ENCODE data around the gene RBMS3.

Gene RBMS3

DNA sequence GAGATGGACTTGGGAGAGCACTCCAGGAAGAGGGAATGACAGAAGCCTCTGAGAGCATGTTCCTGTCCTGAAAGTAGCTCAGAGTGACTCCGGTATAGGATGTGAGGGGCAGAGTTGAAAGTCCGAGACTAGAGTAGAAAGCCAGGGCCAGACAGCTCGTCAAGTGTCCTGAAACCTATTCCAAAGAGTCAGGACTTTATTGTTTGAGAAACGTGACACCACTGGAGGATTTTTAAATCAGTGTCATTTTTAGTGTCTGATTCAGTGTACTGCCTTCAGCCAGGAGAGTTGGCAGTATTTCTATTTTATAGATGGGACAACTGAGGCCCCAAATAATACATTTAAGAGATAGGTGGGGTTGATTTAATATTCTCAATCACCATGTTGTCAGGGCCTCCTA is 1.6 kb upstream of the RBMS3 start:
- FAIRE-seq, result no peak

DNA sequence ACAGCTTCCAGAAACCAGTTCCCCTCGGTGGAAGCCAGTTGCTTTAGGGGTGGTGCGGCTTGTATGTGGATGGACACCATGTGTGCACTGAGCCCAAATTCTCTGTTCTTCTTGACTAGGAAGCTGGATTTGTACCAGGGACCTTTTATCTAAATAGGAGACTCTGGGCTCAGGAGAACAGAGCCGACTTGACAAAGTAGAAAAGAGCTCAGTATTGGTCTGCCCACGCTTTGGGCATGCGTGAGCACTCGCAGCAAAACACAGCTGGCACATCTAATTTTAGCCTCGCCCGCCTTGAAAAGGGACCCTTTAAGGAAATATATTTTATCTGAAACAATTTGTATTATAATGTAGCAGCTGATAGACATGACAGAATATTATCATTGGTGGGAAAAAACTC is 1.1 kb upstream of the RBMS3 start:
- FAIRE-seq, result no peak

DNA sequence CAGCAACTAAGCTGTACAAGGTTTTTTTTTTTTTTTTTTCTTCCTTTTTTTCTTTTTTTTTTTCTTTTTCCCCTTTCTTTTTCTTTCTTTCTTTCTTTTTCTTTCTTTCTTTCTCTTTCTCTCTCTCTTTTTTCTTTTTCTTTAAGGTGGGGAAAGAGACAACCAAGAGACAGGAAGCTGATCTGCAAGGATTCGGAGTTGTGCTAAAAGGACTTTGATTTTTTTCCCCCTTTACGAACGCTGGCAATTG is 148 bp downstream of the RBMS3 start:
- FAIRE-seq, result no peak

DNA sequence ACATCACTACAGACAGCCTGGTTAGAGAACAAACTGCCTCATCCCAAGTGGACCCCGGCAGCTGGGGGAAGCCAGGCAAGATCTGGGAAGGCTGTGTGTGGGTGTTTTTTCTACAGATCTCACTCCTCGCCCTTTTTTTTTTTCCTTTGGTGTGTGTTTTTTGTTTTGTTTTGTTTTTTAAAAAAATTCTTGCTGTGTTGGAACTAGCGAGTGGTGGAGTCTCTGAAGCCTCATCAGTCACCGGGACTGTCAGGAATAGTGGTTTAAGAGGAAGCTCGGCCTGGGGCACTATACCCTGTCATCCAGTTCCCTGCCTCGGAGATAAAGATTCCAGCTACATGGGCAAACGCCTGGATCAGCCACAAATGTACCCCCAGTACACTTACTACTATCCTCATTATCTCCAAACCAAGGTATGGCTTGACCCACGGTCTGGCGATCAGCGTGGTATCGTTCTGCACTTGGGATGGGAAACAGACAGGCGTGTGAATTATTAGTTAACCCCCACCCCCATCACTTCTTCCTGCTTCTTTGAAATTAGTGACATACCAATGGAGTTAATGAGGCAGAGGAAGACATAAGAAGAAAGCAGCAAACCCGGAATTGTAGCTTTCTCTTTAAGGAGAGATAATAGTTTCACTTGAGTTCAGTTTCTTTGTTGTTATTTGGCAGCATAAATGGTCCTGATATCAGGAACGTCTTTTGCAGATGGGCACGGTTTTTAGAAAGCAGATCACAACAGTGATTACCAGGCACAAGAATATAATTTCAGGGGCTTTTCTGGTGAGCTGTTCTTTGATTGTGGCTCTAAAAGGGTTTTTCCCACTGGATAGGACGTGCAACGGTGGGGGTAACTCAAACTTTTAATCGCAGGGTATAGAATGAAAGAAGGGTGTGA is 722 bp downstream of the RBMS3 start:
- FAIRE-seq, result no peak

DNA sequence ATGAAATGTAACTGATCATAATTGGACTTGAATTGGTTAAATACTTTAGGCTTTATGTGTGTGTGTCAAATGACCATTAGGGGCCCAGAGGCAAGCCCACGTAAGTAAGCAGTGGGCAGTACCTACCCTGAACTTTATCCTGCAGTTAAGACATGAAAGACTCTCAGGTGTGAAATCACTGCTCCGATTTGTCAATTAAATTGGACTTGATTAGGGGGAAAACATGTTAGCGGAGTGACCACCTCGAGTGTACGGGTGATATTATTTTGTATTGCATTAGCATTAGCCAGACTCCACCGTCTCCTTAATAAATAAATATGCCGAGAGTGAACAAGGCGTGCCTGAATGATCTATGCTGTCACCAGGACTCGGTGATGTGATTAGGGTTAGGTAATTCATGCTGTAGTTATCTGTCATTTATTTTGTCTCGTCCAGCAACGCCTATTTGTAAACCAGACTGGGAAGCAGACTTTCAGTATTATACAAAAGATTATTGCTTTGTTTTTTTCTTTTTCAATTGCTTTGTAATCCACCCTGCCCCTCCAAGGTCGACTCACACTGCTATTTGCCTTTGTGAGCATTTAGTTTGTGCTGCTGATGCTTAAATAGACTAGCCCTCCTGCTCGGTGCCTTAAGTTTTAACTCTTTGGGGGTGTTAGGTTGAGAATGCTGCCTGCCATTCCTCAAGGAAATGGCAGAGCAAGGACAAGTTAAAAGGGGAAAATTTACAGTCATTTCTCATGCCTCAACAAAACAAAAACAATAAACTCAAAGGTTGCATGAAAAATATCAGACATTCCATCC is 1.8 kb downstream of the RBMS3 start:
- FAIRE-seq, result no peak

DNA sequence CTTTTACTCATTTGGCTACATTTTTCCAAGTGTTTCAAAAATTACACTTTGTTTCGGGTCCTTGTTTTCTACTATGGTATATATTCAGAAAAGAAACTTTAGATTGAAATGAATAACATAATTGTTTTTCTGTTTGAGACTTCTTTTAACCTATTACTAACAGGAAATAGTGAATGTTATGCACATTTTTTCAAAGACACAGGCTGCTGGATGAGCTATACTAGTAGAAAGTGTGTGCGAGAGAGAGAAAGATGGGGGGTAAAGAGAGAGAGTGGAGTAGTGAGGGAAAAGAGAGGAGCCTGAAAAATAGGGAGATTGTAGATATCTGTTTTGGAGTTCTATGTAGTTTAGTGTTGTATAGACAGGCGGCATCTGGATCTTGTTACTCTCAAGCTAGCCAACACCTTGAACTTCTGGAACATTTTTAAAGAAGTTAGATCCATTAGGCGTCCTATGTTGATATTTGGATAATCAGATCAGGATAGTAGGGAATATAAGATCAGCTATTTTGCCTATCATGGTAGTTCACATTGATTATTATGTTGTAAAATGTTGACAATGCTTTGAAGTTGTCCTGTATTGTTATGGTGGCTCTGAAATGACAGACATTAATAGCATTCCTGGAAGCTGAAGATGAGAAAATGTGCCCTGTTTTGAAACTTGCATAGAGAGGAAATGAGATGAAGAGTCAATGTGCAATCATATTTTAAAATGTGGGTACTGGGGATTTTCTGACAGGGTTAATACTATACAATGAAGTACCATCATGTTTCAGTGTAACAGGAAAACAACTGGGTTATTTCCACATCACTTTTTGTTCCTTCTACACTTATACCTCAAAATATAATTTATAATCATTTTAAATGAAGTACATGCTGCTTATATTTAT is 2.6 kb downstream of the RBMS3 start:
- no peak for FAIRE-seq

DNA sequence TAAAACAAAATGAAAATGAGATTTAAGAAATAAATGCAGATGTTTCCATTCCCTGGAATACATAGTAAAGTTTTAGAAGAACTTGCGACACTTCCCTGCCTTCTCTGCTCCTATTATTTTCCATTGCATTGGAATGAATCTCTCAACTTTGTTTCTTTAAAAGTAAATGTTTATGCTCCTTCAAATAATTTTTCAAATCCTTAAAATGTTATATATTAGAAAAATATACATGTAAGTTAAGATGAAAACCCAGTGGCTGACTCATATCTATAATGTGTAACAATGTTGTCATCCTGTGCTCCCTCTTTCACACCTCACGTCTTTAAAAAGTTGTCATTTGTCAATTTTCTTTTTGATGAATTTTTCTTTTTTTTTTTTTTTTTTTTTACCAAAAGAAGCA is 3.6 kb downstream of the RBMS3 start:
- FAIRE-seq, result no peak

DNA sequence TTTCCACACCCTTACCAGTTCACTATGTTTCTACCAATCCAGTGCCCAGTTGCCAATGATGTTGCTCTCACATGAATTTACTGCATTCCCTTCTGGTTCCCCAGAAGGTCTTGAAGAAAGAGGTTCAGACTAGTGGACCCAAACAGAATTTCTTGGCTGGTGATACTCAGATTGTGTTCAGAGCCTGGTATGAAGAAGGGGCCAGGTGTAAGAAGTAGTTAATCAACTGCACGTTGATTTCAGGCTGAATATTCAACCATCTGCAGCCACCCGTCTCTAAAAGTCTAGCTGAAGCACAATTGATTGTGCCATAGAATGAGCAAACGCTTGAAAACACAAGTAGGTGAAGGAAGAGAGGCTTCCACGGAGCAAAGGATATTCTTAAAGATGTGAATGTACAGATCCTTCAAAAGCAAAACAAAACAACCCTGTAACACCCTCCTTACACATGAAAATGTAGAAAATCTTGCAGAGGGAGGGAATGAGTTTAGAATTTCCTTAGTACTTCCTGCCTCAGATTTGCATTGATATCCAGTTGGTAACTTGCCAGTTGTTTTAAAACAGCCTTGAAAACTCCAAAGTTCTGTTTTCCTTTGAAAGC is 4.7 kb downstream of the RBMS3 start:
- FAIRE-seq, result no peak

DNA sequence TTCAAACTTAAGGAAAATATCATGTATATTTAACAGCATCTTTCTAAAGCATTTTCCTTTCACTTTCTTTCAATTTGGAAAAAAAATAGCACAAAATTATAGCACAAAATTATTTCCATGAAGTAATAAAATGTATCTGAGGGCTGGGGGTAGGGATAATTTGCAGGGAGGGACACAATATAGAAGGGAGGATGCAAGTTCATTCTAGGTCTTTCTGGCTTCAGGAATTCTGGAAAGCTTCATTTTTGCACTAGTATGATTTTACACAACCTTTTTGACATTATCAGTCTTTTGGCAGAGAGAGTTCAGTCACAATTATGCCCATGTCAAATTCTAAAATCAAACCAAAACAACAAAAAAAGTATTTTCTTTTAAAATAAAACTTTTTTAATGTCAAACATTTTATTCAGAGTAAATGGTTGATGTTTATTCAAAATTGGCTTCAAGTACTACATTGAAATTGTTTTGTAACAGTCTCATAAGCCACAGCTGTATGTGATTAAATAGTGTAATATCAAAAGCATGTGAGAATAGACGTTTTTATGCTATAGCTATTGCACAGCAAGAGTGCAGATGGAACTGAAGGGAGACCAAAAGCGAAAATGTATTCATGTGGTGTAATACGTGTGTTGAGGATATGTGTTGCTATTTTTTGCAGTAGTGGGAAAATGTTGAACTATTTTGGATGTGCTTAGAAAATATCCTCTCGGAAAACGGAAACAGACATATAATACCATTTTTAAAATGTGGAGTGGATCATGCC is 5.8 kb downstream of the RBMS3 start:
- no peak for FAIRE-seq

DNA sequence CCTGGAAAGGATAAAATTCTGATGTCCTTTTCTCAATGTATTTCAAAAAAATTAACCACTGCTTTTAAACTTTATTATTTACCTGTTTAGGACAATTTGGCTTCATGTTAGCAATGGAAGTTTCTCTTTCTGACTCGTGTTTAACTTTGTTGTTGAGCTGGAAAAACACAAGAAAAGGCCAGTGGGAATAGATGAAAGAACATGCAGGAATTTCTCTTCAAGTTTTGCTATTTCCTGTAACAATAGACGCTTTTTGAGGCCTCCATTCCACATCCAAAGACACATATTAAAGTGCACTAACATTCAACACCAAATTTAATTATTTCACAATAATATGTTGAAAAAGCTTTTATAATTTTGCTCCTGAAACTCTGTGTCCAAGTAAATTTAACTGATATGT is 9.7 kb downstream of the RBMS3 start:
- FAIRE-seq, result no peak

DNA sequence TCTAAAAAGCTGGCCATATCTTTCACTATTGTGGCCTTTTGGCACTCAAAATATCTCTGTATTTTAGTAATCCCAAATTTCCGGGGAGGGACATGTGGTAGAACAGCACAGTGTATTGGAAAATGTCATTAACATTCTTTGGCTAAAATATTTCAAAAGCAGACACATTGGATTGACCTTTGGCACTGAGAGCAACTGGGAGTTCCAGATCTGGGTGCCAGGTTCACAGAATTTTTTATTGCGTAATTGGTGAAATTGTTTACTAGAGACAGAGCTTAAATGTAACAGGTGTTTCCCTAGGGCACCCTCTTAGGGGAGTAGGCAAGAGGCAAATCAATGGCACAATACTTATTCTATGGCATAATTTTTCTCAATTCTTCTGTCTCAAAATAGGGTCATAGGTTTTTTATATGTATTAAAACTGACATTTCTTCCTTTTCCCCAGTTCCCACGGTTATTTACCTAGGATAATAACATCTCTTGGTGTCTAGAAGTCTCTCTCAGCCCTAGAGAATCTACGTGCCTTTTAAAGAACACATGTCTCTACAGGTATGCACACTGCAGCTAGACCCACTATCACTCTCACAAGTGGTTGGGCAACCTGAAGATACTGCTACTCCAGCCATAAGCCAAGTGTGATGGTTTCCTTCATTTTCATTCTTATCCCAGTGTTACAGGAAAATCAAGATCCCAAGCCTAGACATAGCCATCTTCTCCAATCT is 10.6 kb downstream of the RBMS3 start:
- FAIRE-seq, result no peak

DNA sequence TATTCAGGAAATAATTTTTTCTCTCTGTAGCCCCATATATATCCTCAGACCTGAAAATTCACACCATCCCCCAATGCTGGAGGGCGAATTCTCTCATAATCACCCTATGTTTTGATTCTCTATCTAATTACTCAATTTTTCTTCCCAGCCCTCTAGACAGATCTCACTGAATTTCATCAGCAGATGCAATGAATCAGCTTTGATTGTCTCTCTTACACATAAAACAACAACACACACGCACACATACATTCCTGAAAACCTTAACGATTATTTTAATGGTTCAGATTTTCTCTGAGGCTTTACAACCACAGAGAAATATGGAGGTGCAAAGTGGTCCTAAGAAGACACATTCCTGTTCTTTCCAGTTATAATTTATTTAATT is 11.1 kb downstream of the RBMS3 start:
- no peak for FAIRE-seq

DNA sequence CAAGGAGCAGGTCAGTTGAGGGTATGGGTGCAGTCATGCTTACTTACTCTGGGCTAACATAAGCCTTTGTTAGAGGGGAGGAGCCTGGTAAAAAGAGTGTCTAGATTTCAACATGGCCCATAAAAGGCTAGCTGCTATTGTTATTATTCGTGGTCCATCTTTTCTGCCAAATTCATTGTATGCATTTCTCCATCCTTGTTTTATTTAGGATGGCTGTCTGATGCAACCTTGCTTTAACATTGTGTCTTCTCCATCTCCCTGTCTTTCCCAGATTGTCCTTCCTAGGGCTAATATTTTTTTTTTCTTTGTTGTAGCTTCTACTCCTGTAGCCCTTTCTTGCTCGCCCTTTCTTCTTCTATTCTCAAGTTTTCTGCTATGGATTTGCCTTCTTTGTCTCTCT is 12.6 kb downstream of the RBMS3 start:
- no peak for FAIRE-seq

DNA sequence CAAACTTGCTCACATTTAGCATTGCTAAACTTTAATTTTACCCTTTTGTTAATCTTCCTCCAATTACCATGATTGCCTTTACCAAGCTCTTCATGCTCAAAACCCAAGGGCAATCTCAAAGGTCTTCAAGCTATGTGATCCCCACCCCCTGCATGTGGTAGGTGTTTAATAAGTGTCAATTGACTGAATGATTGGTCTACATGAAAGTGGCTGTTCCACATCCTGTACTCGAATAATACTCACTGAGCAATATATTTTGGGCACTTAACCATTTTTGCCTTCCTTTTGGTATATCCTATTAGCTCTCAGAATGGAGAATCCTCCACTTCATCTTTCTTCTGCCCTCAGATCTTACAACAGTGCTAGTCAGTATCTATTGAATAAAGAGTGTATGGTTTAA is 17.1 kb downstream of the RBMS3 start:
- no peak for FAIRE-seq

DNA sequence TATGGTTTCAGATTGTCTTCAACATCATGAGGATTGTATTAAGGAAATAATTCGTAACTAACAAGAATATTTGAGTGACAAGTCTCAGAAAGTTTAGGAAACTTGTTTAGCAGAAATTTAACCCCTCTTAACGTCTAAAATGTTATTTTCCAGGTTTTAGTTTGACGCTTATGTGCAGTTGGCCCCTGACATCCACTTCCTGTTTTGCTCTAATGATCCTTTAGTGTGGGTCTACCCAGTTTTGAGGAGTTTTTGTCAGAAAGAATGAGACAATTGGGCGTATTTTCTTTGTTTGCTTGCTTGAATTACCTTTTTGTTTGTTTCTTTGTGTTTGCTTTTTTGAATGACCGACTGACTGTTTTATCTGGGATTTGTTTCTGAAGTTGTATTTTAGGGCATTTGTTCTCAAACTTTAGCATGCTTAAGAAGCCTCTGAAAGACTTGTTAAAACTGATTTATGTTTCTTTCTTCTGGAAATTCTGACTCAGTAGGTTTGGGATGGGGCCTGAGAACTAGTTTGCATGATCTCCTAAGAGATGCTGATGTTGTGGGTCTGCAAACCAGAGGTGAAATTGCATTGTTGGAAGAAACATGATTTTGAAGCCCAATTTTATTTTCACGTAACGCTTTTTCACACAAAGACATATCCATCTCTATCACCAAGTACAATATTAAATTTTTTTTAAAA is 20.6 kb downstream of the RBMS3 start:
- no peak for FAIRE-seq

DNA sequence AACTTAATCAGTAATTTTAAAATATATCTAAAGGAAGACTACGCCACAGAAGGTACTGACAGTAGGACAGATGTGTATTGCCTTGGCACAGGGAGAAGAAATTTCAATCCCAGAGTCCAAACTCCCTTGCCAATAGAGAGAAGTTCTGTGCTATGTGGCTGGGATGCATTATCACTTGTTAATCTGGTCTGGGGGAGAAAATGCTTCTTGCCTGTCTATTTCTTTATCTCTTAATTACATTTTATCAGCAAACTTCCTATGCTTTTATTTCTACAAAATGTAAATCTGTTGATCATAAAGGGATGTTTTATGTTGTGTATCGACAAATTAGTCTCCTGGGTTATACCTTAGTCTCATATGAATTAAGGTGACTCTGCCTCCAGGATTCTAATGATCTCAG is 21.7 kb downstream of the RBMS3 start:
- no peak for FAIRE-seq

DNA sequence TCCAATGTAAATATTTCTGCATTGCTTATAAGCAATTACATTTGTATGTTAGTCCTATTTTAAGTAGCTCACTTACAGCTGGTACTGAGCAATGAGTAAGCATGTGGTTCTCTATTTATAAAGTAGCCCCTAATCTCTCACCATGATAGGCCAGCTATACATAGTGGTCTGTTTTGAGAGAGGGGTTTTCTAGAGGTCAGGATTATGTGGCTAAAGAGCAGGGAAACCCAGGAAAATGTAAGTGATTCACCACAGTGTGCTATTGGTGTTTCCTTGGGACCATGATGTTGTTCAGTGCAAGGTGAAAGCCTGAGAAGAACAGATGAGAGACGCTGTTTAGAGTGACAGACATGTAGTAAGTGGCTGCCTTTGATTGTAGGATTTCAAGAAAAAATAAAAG is 26.4 kb downstream of the RBMS3 start:
- no peak for FAIRE-seq

DNA sequence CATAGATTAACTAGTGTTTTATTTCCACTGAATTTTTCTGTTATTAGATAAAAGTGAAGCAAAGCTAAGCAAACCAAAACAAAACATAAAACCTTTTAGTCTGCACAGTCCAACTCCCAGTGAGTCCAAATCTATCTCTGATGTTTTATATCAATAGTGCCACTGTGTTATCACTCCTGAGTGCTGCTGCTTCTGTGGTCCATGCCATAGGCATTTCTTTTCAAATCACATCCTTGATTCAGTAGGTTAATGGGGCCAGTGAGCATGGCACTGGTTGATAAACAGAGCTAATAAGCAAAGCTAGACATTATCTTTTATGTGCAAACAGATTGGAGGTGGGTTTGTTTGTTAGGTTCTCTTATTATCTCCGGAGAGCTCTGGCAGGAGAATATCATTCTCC is 30.0 kb downstream of the RBMS3 start:
- no peak for FAIRE-seq

DNA sequence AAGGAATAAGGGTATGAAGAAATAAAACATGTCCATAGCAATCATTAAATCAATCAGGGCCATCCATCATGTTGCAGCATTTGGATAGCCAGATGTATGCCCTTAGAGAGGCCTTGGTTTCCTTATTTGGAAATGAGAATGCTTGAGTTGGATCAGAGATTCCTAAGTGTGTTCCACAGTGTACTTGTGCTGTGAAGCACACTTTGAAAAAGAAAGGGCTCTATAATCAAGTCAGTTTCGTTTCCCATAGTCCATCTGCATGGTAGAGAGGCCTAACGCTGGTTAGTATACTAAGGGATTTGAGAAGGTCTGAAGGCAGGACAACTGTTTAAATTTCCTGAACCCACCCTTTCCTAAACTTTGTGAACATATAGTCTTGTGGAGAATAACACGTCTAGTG is 30.9 kb downstream of the RBMS3 start:
- FAIRE-seq, result no peak

DNA sequence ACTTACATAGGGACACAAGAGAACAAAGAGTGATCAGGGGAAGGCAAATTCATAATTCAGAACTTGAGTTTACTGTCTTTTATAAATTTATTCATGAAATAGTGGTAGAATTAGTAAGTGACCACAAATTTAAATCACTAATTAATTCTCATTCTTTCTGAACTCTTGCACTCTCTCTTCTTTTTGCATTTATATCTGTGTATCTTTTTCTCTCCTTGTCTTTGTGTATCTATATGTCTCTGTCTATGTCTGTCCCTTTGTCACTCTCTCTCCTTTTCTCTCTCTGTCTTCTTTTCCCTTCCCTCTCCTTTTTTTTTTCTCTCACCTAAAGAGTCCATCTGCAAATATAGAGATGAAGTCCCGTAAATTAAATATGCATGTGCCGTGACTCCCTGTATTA is 31.5 kb downstream of the RBMS3 start:
- no peak for FAIRE-seq

DNA sequence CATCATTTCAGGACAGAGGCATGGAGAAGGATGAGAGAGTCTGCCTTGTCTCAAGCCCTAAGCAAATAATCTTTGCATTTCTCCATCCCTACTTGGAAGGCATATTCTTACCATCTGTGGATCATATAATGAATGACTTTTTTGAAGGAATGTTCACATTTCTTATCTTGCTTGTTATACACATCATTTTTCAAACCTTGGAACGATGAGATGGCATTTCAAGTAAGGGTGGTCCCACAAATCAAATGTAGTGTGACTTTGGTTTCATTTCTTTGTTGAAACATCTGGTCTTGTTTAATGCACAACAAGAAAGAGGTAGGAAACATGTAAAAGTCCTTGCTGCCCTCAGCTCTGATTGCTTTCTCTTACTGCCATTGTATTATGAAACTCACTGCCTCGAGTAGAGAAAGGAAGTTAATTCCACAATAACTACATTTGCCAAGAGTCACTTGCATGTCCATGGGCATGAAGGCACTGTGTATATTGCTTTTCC is 32.1 kb downstream of the RBMS3 start:
- no peak for FAIRE-seq
